GM23248 (cell line): ENCODE data around the gene MACROD2.

Experiments
- EZH2 ChIP-seq: fragments of 200-600 bp; sonication (generic); IDR thresholded peaks from 2 replicates; pipeline ENCODE4 v1.6.1; 2018; ENCODE audit warnings: antibody characterized with exemption, mild to moderate bottlenecking; ENCODE audit not compliant: insufficient read depth, poor library complexity, severe bottlenecking
- EZH2phosphoT487 ChIP-seq: fragments of 200-600 bp; sonication (generic); IDR thresholded peaks from 2 replicates; pipeline ENCODE4 v1.6.1; 2018; ENCODE audit warnings: antibody characterized with exemption, moderate library complexity, mild to moderate bottlenecking, low read depth; ENCODE audit not compliant: insufficient read depth

DNA sequence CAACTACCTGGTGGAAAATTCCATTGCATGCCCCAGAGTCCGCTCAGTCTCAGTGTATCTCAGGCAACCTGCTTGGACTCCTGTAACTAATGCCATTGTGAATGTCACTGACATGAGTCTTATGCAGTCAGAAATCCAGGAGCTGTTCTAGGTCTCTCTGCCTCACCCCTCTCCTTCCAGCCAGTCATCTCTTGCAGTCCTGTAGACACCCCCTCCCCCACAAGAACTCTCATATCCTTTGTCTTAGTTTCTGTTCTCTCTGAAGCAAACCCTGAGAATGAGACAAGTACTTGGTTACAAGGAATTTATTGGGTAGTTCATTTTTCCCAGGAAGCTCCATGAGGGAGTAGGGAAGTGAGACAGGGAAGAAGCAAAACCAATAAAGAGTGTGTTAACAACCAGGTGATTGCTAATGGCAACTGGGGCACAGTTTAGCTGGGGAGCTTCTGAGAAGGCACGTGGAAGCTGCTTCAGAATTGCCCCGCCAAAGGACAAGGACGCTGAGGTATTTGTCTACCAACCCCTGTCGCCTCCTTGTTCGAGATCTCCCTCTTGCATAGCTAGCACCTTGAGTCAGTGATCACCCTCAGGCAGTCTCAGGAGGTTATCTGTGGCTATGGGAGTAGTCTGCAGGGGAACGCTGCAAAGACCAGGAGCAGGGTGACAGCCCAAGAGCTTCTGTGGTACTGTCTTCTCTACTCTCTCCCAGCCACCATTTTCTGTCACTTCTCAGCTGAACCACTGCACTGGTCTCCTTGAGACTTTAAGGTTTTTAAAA, 1253.5 kb downstream of the MACROD2 start:
- TF ChIP-seq EZH2phosphoT487 (no peak), EZH2 (no peak)
